Hematopoietic multipotent progenitor cell treated with erythropoietin and hydrocortisone succinate and interleukin-3 and kit ligand, for 17 days (in vitro differentiated cells): ENCODE measurements around the gene GRM8.

Experiments used
- DNase-seq: peaks from one replicate; pipeline ENCODE4 v3.0.0-alpha.2; 2015; ENCODE audit warnings: low spot score

Gene GRM8

DNA sequence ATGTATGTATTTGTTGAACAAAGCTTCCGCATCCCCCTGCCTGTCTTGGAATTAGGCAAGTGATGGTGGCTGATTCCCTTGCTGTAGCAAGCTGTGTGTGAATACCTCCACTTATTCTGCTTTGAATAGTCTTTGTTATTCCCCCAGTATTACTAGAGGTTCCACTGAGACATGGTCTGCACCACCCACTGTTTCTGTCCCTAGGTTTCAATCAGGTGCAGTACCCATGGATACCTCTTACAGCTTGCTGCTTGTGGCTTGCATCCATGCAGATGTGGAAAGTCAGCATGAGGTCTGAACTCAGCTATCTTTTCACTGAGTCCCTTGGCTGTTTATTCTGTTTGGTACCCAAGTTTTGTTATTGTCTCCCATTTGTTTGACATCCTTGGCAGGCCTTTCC is 447.4 kb downstream of the GRM8 start:
- DNase-seq = no peak

DNA sequence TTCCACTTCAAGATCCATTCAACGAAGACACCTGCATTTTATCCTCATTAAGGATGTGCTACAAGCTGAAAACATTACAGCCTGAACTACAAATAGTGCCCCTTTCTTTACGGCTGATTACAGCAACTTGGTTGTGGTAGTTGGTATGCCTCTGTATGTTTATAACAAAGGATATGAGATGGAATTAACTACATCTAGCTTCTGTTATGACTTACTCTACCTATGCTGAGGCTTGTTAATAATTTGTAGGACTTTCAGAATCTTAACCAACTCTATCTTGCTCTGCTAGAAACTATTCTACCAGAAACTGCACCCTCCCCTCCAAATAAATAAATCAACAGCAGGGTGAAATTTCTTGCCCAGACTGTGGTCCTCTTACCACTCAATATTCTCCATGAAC is 448.1 kb downstream of the GRM8 start:
- DNase-seq = no peak

DNA sequence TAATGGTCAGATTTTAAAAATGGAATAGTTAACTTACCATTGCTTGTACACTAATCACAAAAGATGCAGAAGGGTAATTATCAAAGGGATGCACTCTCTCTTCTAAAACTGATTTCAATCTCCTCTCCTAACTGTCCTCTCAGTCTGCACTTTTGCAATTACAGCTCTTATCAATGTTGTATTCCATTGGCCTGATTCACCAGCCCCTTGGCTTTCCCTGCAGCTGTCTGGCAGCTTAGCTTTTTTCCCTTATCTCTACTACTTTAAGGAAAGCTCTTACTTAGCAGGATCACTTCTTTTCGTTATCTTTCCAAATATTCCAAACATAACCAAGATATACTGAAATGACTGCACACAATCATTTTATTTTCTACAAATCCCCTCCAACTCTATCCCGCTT is 448.8 kb downstream of the GRM8 start:
- DNase-seq = no peak

DNA sequence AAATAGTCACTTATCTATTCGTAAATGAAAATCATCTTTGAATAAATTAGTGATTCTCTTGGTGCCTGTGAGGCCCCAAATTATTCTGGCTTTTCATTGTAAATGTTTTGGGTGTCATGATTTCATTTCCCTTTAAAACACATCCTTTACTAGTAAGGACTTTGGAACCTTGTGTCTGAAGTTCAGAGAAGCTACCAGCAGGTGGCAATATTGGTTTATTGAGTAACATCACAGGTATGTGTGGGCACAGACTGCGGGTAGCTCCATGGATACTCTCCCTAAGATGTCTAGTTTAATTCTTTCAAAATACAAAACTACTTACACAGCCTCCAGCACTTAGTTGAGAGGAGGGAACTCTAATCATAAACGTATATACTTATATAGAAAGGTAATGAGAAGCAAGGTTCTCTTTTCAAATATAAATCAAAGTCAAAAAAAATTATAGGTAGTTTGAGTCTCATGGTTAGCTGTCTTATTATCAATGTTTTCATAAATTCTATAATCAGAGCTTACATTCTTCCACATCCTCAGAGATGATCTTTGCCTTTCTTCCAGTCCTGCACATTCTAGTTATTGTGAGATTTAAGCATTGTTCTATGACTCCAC is 449.6 kb downstream of the GRM8 start:
- DNase-seq = peak; percentile 19

GRCh38 chr7:126801733-126802132 is 451.0 kb downstream of the GRM8 start:
- no peak for DNase-seq

DNA sequence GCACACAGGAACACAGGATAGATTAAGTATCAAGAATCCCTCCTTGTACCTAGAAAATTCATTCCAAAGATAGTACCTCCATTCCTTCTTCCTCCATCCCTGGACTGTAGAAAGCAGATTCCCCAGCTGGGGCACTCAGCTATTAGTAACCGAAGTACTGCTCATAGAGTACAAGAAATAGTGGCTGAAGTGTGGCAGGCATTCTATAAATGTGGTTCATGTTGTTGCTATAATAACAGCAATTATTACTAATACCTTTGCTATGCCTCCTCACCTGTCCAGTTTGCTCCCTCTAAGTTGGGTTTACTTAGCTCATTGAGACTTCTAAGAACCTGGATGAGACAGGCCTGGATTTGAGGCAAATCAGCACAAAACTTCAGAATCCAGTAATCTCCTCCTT is 453.2 kb downstream of the GRM8 start:
- DNase-seq = no peak

- DNase-seq = no peak
Measured at GRCh38 chr7:126792521-126792920, 460.2 kb downstream of the GRM8 start.

DNA sequence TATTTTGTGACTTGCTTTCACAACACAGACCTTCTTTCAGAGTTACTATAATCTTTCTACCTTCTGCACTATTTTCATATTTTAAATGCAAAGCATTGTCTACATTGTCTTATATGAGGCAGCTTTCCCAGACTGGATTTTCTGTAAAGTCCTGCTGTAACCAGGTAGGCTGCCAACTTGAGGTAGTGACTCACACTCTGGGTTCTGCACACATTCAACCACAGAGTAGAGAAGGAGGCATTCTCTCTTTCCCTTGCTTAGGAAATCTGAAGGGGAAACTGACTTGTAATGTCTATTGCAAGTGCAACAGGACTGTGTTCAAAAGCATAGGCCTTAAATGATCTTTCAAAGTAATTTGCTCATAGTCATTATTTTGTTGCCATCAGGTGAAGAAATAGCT is 461.4 kb downstream of the GRM8 start:
- no peak for DNase-seq

DNA sequence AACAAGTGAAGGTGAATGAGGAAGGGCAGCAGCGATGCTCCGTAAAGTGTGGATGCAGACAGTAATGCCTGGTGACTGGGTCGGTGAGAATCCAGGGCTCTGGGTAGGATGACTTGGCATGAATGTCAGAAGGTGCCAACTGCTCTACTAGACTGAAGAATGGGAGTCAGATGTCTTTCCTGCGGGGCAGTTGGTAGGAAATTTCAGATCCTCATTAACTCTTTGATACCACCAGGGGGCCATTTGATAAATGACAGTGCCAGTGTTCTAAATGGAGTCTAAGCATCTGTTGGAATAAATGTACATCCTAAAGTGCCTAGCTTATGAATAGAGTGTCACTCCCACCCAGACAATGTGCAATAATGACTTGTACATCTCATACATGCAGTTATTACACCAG is 462.0 kb downstream of the GRM8 start:
- DNase-seq = no peak

- DNase-seq = no peak
Measured at GRCh38 chr7:126783613-126784012, 469.1 kb downstream of the GRM8 start.

- DNase-seq = no peak
Measured at GRCh38 chr7:126780993-126781392, 471.7 kb downstream of the GRM8 start.

DNA sequence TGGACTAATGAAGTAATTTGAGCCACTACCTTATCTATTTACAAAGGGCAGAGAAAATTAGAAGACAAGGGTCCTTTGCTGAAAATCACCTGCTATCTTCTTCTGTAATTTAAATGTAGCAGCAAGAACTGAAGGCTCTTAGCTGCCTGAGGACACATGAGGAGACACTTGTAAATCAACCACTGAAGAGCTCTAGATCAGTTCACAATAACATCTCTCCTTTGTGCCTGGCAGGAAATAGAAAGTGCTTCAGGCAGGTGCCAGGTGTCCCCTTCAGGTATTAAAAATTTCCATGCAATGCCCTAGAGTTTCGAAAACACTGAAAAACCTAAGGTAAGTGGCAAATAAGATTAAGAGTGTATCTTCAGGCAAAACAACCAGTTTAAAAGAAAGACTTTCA is 474.6 kb downstream of the GRM8 start:
- DNase-seq = no peak

DNA sequence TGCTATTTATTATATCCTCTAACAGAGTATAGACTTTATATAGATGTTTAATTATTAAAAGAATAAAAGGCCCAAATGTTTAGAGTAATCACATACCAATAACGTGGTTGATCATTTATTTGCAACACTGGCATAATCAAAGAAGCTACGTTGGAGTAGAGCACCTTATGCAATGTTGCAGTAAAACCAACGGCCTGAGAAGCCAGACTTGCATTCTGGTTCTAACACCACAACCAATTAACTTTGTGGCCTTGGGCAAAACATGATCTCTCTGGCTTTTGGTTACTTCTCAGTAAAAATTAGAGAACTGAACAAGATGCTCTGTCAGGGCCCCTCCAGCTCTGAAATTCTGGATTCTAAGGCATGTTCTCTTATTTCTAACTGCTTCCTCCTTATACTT is 476.2 kb downstream of the GRM8 start:
- DNase-seq = no peak

GRCh38 chr7:126774077-126774476 is 478.7 kb downstream of the GRM8 start:
- DNase-seq = no peak

- no peak for DNase-seq
Measured at GRCh38 chr7:126768836-126769235, 483.9 kb downstream of the GRM8 start.

- DNase-seq = no peak
Measured at GRCh38 chr7:126760914-126761577, 491.7 kb downstream of the GRM8 start.

GRCh38 chr7:126755381-126755780 is 497.4 kb downstream of the GRM8 start:
- no peak for DNase-seq

- DNase-seq = no peak
Measured at GRCh38 chr7:126750207-126750911, 502.4 kb downstream of the GRM8 start.

DNA sequence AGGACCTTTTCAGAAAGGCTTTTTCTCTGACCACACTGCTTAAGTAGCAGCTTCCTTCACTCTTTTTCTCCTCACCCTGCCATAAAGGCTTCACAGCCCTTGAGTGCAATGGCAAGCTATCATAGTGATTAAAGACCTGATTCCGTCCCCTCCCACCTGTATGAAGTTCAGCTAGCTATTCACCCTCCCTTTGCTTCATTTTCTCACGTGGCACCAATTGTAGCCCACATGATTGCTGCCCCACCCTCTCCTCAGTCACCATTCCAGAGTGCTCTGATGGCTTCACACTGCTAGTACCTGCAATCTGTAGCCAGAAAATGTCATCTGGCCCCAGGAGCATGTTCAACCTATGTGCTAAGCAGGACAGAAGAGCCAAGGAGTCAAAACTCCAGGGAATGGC is 523.8 kb downstream of the GRM8 start:
- no peak for DNase-seq

DNA sequence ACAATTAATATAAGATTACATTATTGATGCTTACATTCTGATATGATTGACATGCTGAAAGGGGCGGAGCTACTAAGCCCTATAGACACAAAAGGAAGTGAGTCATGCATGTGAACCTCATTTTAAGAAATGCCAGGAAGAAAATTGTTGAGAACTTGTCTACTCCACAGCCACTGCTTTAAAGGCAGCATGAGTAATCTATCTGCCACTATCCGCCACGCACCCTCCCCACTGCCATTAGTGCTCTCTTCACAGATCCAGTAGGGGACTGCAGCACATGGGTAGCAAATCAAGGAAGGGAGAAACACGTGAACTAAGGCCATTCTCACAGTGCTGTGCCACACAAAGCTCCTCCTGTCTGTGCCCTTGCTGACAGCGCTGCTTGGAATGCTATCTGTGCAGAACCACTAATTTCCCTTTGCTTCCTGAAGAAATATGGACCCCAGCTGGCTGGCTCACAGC is 524.8 kb downstream of the GRM8 start:
- no peak for DNase-seq

DNA sequence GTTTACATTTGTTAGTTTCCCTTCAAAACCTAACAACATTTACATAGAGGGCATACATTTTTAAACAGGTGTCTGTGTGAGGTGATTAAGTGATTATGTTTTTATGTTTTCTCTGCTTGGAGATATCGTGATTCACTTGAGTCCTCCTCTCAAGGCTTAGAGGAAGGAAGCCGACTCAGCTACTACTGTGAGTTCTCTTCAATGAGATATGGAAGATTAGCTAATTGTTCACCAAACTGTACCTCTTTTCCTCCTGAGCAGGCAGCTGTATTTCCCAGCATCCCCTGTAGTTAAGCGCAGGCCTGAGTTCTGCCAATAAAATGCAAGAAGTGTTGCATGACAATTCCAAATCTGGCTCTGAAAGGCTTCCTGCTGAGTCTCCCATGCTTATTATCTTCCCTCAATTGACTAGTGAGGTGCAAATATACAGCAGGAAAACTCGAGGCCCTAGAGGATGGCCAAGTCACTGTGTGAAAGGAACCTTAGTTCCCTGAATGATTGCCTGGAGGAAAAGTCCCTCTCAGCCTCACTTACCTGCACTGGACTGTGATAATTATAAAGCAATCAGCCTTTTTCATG is 528.7 kb downstream of the GRM8 start:
- DNase-seq = no peak

DNA sequence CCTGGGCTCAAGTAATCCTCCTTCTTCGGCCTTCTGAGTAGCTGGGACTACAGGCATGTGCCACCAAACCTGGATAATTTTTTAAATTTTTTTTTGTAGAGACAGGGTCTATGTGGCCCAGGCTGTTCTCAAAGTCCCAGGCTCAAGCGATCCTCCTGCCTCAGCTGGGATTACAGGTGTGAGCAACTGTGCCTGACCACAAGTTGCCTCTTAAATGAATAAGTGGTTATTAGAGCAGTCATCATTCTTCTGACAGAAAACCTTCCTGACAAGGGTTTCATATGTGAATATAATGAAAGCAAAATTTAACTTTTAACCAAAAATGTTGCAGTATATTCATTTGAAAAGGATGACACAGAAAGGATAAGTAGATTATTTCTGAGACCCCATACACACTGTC is 532.5 kb downstream of the GRM8 start:
- no peak for DNase-seq

DNA sequence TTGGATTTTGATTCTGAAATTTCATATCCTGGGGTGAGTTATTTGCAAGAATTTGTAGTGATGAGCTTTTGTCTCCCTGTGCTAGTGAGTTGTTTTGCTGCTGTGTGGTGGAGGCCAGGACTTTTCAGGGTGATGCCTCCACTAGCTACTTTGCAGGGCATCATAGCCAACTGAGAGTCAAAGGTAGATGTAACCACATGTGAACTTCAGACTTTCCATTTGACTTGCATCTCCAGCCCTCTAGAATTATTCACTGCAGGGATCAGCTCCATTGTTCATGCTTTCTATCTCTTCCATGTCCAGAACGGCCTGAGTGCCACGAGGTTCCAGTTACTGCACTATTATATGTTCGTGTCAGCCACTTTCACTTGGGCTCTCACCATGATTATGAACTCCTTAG is 534.3 kb downstream of the GRM8 start:
- no peak for DNase-seq
